HL-60 (cell line): Measurements from ENCODE around the gene MLH1.

Experiments
- DNase-seq, 2 experiments: peaks; one replicate each; pipeline ENCODE4 v3.0.0-alpha.2; 2010 to 2020; ENCODE audit warnings: low read depth in 1 of 2, low spot score in 1 of 2
- H3K27ac ChIP-seq: fragments of 250-450 bp; sonication (Bioruptor Pico); replicated peaks from 2 replicates; pipeline ENCODE4 v1.5.1; 2020; ENCODE audit warnings: mild to moderate bottlenecking, moderate library complexity
- H3K27me3 ChIP-seq: fragments of 250-450 bp; sonication (Bioruptor Pico); 2 replicates; pipeline ENCODE4 v1.5.1; 2021; ENCODE audit warnings: mild to moderate bottlenecking, moderate library complexity; ENCODE audit not compliant: insufficient read depth, poor library complexity, severe bottlenecking
- H3K4me3 ChIP-seq: replicated peaks from 2 replicates; pipeline ENCODE4 v1.5.1; 2011; ENCODE audit warnings: mild to moderate bottlenecking, control low read depth, low read length; ENCODE audit not compliant: insufficient read depth
- CTCF ChIP-seq: IDR thresholded peaks from one replicate; pipeline ENCODE4 v1.5.1; 2011; ENCODE audit warnings: low read length, control low read depth, inconsistent platforms; ENCODE audit not compliant: insufficient read depth
- GABPA ChIP-seq: IDR thresholded peaks from 2 replicates; pipeline ENCODE4 v1.6.1; 2012; ENCODE audit warnings: low read depth
- POLR2AphosphoS5 ChIP-seq: IDR thresholded peaks from 2 replicates; pipeline ENCODE4 v1.6.1; 2012; ENCODE audit warnings: low read depth
- SPI1 ChIP-seq: IDR thresholded peaks from 2 replicates; pipeline ENCODE4 v1.6.1; 2012; ENCODE audit warnings: low read depth, mild to moderate bottlenecking, borderline replicate concordance
- TF ChIP-seq, protein P1 (sequence below): IDR thresholded peaks from 2 replicates; pipeline ENCODE4 v1.6.1; 2012; ENCODE audit warnings: low read depth; ENCODE audit not compliant: insufficient replicate concordance

Gene MLH1

DNA sequence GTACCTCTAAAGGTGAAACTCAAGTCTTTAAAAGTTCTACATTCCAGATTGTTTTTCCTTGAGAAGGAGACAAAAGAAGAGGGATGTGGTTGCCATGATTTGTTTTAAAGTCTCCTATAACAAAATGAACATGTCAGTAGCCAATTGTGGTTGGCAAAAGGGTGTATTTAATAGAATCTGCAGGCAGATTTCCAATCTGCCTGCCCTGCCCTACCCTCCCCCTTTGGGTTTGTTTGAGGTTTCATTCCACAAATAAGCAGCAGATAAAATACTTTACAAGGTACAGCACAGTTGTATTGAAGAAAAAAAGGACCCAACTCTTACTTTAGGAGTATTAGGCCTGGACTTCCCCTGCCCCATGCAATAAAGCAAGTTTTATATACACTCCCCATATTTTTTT is 59.5 kb downstream of the MLH1 start:
- DNase-seq: no peak
- no peaks in the 10 kb centered on the region for H3K27me3 ChIP-seq
- no peak overlapping the region for H3K27ac ChIP-seq
- TF ChIP-seq CTCF: no peak
- no peak for TF ChIP-seq POLR2AphosphoS5
- no peak for TF ChIP-seq SPI1
- TF ChIP-seq, protein P1, sequence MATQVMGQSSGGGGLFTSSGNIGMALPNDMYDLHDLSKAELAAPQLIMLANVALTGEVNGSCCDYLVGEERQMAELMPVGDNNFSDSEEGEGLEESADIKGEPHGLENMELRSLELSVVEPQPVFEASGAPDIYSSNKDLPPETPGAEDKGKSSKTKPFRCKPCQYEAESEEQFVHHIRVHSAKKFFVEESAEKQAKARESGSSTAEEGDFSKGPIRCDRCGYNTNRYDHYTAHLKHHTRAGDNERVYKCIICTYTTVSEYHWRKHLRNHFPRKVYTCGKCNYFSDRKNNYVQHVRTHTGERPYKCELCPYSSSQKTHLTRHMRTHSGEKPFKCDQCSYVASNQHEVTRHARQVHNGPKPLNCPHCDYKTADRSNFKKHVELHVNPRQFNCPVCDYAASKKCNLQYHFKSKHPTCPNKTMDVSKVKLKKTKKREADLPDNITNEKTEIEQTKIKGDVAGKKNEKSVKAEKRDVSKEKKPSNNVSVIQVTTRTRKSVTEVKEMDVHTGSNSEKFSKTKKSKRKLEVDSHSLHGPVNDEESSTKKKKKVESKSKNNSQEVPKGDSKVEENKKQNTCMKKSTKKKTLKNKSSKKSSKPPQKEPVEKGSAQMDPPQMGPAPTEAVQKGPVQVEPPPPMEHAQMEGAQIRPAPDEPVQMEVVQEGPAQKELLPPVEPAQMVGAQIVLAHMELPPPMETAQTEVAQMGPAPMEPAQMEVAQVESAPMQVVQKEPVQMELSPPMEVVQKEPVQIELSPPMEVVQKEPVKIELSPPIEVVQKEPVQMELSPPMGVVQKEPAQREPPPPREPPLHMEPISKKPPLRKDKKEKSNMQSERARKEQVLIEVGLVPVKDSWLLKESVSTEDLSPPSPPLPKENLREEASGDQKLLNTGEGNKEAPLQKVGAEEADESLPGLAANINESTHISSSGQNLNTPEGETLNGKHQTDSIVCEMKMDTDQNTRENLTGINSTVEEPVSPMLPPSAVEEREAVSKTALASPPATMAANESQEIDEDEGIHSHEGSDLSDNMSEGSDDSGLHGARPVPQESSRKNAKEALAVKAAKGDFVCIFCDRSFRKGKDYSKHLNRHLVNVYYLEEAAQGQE: no peak
- TF ChIP-seq GABPA: no peak
- H3K4me3 ChIP-seq: no peak overlapping the region

DNA sequence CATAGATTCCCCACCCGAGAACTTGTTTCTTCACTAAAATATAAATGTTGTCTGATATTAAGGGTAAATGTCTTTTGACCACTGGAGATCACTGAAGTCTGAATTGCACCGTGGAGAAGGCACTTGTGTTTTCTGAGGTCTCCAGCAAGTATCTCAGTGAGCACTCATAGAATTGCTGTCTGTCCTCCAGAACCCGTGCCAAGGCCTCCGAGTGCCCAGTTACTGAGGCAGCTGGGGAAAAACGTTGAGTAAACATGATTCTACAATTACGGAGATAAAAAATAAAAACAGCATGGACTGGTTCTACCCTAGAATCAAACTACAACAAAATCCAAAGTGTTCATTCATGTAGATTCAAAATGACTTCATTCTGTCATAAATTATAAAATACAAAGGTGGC is 60.0 kb downstream of the MLH1 start:
- Histone ChIP-seq H3K27me3 (no peaks in the 10 kb centered on the region), H3K27ac (no peak overlapping the region), H3K4me3 (no peak overlapping the region)
- DNase-seq: no peak
- no peak for TF ChIP-seq CTCF
- TF ChIP-seq POLR2AphosphoS5: no peak
- TF ChIP-seq, protein P1: no peak
- TF ChIP-seq GABPA: no peak
- no peak for TF ChIP-seq SPI1

DNA sequence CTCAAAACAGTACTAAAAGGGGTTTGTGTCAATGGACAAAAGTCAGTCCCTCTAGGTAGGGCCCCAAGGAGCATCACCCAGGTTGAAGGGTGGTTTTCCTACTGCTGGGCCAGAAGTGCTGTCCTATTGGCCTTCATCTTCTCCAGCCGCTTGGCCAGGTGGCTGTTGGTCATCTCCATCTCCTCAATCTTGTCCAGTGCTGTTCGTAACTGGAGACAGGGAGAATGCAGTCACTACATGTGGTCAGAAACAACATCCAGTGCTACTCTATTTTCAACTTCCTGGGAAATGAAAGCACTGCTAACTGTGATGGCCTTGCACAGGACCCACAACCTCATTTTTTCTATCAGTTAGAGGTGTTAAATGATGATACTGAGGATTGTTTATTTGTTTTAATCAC is 60.4 kb downstream of the MLH1 start:
- no peak for TF ChIP-seq GABPA
- no peak for TF ChIP-seq CTCF
- TF ChIP-seq, protein P1: no peak
- TF ChIP-seq POLR2AphosphoS5: no peak
- no peak for TF ChIP-seq SPI1
- Histone ChIP-seq H3K27ac (no peak overlapping the region), H3K4me3 (no peak overlapping the region), H3K27me3 (no peaks in the 10 kb centered on the region)
- DNase-seq: no peak
